Measurements from ENCODE around the gene RPAP3. TPM values are rescaled to one million over a fixed set of nuclear protein-coding genes. Genes with fewer than 3 reads are reported as not detected.

RPAP3 gene, protein sequence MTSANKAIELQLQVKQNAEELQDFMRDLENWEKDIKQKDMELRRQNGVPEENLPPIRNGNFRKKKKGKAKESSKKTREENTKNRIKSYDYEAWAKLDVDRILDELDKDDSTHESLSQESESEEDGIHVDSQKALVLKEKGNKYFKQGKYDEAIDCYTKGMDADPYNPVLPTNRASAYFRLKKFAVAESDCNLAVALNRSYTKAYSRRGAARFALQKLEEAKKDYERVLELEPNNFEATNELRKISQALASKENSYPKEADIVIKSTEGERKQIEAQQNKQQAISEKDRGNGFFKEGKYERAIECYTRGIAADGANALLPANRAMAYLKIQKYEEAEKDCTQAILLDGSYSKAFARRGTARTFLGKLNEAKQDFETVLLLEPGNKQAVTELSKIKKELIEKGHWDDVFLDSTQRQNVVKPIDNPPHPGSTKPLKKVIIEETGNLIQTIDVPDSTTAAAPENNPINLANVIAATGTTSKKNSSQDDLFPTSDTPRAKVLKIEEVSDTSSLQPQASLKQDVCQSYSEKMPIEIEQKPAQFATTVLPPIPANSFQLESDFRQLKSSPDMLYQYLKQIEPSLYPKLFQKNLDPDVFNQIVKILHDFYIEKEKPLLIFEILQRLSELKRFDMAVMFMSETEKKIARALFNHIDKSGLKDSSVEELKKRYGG
- total RNA-seq: 7.0 and 7.7 TPM in 2 replicates

DNA sequence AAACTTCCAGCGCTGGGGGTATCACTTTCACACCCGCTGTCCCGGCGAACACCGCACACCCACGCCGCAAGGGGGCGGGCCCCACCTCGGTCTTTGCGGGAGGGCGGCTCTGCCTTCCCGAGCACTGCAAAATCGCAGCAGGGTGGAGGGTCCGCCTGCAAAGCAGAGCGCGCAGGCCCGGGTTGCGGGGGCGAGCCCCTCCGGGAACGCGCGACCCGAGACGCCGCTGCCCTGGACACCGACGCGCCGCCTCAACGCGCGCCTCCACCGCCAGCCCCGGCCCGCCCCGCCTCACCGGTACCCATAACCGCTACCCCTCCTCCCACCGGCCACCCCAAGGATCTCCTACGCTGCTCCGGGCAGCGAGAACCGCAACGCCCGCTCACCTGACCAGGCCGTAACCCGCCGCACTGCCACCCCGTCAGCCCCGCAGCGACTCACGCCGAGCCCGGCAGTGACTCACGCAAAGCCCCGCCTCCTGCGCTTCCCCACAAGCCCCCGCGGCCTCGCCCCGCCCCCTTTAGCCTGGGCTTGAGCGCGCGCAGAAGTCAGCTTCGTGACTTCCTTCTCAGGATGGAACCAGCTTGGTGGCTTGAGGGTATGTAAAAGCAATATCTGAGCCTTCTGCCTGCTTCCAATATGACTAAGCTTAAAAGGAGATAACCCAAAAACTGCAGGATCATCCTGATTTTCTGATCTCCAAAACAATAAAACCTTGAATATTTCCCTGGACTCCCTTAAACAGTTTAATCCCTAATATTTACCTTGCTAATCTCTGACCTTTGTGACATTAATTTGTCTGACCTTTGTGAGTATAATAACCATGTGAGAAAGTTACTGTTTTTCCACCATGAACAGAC lies at the start of gene RPAP3:
Gene RPAP3, minus strand, starts transcription at position 465 of the 860 bp plus-strand sequence. CDS start 3,190 bp downstream, outside the sequence.
- peak; percentile 71 to 94 for DNase-seq (ENCODE audit: low read depth in 2 of 2)

DNA sequence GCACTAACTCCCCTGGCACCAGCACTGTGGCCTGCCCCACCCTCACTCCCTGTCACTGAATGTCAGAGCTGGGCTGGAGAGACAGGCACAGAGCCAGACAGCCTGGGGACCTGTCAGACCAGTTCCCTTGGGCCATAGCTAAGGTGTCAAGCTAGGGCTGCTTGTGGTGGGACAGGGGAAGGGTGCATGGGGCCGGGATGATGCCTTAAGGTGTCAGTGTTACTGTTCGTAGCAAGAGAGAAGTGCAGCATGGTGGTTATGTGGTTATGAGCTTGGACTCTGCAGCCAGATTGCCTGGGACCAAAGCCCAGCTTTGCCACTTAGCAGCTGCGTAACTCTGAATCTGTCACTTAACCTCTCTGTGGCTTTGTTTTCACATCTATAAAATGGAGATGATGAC lies 49.1 kb upstream of the RPAP3 start:
- DNase-seq (ENCODE audit: low read depth in 2 of 2): no peak

DNA sequence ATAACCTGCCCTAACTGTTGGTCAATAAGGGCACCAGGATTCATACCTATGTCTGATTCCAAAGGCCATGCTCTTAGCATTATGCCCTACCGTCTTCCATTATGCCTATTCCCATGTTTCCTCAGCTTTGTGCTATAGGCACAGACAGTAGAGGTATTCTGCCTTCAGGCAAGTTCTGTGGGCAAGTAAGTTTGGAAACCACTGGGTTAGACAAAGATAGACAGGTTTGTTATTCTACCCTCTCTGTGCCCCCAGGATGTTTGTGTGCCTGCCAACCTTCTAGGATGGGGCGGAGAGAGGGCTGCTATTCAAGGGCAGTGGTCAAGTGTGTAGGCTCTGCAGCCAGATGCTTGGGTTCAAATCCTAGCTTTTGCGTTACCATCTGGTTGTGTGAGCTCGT lies 48.3 kb upstream of the RPAP3 start:
- no peak for DNase-seq (ENCODE audit: low read depth in 2 of 2)

DNA sequence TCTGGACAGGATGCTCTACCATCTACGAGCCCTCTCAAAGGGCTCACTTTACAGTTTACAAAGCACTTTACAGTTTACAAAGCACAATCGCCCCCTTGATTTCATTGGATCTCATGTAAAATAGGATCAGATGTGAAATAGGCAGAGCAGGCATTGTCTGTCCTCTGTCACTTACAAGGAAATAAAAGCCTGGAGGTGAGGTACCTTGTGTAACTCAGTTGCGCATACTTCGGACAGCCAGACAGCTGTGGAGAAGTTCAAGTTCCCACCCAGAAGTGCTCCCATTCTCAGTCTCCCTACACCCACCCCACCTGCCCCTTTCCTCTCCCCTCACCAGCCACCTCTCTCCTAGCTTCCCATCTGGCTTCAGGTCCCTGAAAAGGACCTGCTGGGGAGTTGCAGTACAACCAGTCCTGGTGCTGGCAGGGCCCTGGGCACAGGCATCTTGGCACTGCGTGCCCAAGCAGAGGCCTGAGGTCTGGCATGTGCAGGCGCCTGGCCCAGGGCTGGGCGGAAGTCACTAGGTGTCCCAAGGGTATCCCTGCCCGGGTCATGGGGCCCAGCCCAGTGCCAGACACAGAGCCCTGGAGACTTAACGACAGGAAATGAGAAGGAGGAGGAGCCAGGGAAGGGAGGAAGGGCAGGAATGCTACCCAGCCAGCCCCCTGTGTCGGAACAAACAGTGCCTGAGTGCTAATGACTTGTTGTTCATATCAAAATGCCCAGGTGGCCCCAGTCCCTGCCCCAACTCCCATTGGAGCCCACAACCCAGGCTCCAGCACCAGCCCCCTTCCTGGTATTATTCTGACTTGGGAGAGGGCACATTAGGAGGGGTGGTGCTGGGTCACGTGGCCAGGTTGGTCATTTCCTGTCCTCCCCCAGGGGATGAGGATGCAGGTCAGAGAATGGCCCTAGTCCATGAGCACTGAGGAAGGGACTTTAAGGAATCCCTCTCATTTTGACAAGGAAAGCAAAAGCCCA lies 47.5 kb upstream of the RPAP3 start:
- DNase-seq (ENCODE audit: low read depth in 2 of 2): peak; percentile 64 to 71

DNA sequence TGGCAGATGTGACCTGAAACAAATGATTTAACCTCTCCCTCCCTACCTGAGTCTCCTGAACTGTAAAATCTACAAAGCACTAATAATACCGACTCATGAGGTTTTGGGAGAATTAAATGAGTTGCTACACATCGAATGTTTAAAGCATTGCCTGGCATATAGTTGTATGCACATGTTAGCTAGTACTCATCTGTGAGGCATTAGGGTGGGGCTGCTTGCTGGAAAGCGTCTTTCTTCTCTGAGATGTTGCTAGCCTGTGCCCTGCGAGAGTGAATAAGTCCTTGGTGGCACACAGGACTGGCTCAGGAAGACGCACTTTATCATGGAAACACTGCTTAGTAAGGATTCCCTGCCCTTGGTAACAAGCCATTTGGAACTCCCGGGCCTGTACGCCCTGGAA lies 46.7 kb upstream of the RPAP3 start:
- DNase-seq (ENCODE audit: low read depth in 2 of 2): no peak

DNA sequence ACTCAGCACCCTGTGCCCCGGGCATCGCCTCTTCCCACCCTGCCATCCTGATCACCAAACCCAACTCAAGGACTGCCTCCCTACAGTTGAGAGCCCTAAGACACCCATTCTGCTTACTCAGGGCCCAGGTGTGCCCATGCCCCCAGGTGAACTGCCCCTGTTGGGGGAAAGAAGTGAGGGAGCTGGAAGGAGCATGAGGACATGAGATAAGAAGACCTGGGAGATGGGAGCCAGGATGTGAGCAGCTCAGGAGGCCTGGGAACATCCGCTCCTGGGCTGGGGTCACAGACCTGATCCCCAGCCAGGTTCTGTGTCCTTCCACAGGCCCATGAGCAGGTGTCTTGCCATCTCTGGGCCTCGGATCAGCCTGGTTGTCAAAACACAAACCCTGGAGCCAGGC lies 46.3 kb upstream of the RPAP3 start:
- DNase-seq (ENCODE audit: low read depth in 2 of 2): no peak

DNA sequence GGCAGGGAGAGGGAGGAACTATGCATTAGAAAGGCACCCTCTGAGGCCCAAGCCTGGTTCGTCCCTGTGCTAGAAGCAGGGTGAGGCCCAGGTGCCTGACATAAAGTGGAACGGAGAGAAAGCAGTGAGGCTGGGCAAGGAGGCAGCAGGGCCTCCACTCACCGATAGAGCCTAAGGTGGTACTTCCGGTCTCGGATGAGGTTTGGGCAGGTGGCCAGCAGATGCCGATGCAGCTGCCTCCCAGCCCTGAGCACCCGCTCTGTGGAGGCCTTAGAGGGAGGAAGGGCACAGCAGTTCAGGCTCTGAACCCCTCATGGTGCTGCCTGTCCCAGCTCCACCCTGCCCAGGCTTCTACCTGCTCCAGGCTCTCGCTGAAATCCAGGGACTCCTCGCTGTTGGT lies 45.7 kb upstream of the RPAP3 start:
- no peak for DNase-seq (ENCODE audit: low read depth in 2 of 2)

DNA sequence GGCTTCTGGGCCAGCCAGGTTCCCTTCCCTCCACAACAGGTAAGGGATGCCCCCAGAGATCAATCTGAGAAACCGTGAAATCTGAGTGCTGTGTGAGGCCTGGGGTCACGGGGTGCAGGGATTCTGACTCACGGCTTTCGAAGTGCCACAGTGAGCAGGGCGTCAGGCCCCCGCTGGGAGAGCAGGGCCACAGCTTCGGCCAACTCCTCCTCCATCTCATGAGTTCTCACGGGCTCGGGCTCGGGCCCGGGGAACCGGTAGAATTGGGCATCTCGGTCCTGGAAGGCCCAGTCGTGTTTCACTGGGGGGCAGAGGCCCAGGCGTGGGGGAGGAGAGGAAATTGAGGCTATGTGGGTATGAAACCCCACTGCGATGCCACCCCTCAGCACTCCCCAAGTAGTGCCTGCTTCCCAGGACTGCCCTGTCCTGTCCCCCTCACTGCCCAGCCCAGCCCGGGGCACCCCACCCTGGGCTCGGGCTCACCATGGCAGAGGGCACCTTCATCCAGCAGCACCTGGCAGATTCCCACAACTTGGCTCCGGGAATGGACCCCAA lies 45.2 kb upstream of the RPAP3 start:
- DNase-seq (ENCODE audit: low read depth in 2 of 2): no peak

DNA sequence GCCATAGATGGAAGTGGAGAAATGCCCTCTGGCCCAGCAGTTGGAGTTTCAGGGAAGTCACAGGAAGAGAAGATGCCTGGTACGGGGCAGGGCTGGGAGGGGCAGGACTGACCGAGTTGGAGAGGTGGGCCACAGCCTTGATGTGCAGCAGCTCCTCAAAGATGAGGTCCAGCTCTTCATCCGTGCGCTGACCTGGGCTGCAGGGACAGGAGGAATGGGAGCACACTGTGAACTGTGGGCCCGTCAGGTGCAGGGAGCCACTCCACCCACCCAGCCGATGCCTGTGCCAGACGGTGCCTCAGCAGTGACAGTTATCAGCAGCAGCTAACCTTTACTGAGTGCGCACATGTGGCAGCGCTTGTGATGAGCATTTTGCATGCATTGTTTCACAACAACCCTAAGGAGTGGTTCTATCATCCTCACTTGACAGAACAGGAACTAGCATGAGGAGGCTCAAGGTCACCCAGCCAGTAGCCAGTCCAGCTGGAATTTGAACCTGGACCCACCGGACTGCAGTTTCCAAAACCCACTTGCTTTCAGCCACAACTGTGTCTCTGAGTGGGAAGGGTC lies 44.5 kb upstream of the RPAP3 start:
- DNase-seq (ENCODE audit: low read depth in 2 of 2): no peak

DNA sequence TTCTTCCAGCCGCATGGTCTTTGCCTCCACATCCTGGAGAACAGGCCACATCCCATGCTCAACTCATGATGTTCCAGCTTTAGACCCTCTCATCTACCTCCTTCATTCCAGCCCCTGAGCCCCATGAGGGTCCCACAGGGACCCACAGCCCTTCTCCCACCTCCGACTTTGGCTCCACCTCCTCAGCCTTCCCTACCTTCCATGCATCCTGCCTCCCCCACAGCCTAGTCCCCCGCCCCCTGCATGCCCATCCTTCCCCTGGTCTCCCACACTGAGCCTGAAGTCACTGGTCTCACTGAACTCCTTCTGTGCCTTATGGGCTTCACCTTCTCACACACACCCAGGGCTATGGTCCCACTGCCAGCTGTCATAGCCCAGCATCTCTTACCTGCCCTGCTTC lies 43.1 kb upstream of the RPAP3 start:
- no peak for DNase-seq (ENCODE audit: low read depth in 2 of 2)

DNA sequence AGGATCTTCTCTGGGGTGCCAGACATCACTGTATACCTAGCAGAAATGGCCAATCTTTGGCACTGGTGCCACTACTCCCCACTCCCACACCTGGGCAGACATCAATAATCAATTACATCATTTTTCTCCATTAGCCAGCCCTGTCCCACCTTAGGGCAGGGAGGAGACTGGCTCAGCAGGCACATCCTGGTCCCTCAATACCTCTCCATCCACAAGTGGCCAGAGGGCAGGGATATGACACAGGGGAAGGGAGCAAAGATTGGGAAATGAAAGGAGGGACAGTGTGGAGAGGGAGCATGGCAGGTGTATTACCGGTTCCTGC lies 42.6 kb upstream of the RPAP3 start:
- no peak for DNase-seq (ENCODE audit: low read depth in 2 of 2)

DNA sequence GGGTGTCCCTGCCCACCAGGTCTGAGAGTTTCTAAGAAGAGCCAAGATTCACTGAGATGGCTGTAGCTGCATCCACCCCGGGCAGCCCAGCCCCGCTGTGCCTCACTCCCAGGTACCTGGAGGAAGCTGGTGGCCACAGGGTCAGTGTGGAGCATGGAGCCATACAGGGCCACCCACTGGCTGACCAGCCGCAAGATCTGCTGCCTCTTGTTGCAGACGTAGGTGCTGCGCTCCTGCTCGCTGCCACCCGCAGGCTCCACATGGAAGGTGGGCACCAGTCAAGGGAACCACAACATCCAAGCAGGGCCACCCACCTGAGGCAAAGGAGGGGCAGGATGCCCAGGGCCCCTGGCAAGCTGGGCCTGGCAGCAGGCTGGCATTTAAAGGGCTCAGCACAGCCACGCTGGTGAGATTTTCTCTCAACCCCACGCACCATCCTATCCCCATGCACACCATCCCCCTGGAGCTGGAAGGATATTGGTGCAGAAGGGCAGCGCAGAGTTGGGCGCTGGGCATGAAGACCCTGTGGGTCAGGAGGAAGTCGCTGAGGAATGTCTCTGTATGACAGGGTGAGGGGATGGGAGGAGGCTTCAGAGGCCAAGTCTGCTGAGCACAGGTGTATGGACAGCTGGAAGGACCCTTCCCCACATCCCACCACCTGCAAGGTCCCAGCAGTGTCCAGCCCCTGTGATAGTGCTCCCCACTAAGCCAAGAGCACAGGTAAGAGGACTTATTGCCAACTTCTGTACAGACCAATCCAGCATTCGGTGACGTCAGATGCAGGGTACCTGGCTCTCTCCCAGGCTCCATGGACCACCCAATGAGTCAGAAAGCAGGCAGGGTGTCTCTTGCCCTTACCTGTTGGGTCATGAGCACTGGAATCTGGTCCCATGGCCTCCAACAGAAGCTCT lies 42.0 kb upstream of the RPAP3 start:
- no peak for DNase-seq (ENCODE audit: low read depth in 2 of 2)

DNA sequence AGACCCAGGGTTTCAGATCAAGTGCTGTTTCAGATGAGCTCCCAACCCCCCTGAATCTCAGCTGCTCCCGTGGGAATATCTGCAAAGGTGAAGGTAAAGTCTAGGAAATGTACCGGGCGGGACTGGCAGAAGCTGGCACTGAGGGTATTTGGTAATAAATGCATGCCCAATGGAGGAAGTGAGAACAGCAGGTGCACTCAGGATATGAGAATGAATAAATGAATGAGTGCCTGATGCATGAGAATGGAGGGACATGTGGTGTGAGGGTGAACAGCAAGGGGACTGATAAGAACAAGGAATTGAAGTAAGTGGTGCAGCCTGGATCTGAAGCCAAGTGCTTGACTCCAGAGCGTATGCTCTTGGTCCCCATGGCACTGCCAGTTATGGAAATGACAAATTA lies 41.3 kb upstream of the RPAP3 start:
- no peak for DNase-seq (ENCODE audit: low read depth in 2 of 2)

DNA sequence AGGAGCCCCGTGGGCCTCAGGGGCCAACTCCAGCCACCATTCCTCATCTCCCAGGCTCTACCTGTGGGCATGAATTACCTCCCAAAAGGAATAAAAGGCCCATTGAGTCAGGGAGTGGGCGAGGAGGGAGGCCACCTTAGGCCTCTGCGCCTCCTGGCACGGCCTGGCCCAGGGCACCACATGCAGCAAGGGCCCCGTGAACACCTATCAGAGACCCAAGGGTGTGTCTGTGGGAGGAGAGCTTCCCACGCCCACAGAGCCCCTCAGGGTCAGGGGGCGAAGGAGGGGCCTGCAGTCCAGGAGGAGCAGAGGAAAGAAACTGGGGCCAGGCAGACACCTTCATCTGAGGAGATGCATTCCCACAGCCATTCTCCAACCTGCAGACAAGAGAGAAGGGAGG lies 40.7 kb upstream of the RPAP3 start:
- no peak for DNase-seq (ENCODE audit: low read depth in 2 of 2)

DNA sequence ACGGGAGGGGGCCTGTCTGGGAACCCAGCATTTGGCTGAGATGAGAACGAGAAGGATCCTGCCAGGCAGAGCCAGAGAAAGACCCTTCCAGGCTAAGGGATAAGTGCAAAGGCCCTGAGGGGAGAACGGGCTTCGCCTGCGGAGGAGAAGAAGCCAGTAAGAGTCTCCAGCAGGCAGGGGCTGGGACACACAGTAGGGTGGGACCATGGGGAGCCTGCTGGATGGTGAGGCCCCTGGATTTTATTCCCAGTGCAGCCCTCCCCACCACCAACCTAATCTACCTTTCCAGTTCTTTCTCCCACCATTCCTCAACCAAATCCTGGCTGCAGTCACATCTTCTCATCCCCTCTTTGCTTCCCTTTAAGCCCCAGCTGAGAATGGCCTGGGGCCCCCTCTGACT lies 40.2 kb upstream of the RPAP3 start:
- no peak for DNase-seq (ENCODE audit: low read depth in 2 of 2)

DNA sequence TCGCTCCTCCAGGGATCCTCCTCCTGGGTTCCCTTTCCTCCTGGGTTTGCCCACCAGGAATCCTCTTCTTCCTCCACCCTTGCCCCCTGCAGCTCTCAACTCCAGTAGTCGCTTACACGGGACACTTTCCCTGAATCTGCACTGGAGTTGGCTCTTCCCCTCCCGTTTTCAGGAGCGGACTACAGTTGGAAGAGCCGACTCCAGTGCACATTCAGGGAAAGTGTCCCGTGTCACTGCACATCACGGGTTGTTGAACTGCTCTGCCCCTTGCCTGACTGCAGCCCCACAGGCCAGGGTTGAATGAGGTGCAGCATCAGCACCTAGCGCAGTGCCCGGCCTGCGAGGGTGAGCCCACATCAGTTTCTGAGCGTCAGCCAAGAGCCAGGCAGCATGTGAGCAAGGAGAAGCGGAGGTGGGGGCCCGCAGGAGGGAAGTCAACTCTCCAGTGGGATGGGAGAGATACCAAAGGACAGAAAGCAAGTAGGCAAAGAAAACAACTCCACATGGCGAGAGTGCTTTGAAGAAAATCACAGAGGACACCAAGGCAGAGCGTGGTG lies 39.7 kb upstream of the RPAP3 start:
- no peak for DNase-seq (ENCODE audit: low read depth in 2 of 2)

DNA sequence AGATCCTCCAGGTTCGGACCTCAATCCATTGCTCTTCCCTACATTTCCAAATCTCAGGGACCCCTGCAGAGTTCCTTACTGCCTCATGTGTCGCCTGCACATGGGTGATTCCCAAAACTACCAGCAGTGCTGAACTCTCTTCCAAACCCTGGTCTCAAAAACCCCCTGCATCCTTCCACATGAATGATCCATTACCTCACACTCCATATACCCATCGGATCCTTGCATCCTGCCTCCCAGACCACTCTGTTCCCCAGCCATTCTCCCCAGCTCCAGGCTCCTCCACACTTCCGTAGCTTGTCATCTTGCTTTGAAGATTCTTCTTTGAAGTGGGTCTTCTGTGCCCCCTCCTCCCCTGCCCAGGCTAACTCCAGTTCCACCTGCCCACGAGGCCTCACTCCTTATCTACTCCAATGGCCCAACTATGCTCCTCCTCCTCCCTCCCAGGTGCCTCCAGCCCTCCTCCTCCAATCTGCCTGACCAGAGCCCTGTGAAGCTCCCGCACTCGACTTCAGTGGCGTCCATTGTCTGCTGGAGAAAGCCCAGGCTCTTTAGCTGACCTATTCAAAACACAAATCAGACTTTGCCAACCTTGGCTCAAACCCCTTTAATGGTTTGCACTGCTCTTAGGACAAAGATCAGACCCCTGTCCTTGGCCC lies 39.1 kb upstream of the RPAP3 start:
- DNase-seq (ENCODE audit: low read depth in 2 of 2): no peak

DNA sequence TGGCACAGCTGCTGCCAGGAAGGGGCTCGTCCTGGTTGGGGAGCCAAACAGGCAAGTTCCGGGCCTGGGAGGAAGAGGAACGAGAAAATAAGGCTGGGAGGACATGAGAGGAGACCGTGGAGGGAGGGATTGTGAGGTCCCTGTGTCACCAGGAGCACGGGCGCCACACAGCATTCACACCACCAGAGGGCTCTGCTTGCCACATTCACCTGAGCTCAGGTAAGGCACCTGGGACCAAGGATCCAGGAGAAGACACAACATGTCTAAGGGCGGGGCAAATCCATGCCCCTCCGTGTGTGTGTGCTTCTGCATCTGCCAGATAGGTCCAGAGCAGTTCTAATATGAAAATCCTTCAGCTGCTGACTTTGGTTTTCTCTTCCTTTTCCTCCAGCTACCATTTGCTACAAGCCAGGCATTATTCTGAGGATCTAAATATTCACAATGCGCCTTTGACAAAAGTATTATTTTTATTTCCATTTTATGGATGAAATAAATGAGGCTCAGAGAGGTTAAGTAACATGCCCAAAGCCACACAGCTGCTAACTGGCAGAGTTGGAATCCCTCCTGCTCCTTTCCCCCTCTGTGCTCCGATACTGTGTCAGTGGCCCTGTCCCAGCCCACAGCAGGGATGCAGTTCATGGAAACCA lies 38.3 kb upstream of the RPAP3 start:
- peak in 1 of 2 donors; percentile 35 for DNase-seq (ENCODE audit: low read depth in 2 of 2)
